HEK293 (cell line): Measurements from ENCODE around the gene DCAF8.
A peak's percentile ranks its signal among the peaks of the same experiment; 100 is the strongest.
"Not testable (repeated sequence)": the region's sequence is repeated elsewhere in the genome, so short reads cannot be mapped to it uniquely, and the experiment has no call there.

ENCODE experiments used
- CTCF ChIA-PET: fragments of 350-600 bp; formaldehyde crosslinking; extraction: SDS; loops from one replicate; lab custom pipeline; 2021; ENCODE audit warnings: antibody characterized with exemption; lab: Yijun Ruan, JAX
- POLR2A ChIA-PET: fragments of 300-600 bp; formaldehyde crosslinking; extraction: SDS; loops from one replicate; lab custom pipeline; 2020; ENCODE audit warnings: antibody characterized with exemption, inconsistent platforms; lab: Yijun Ruan, JAX
- H3K27ac ChIP-seq: fragments of 200-500 bp; sonication (Bioruptor generic); 2 replicates; pipeline ENCODE4 v1.5.1; 2014; ENCODE audit warnings: low read depth, low read length, control low read depth, inconsistent platforms; ENCODE audit errors: extremely low read depth
- H3K36me3 ChIP-seq, 2 experiments: fragments of 200-500 bp in 1 of 2; sonication (Bioruptor generic) in 1 of 2; 1 replicate in 1 of 2; 2 replicates in 1 of 2; pipeline ENCODE4 v1.5.1; 2014 to 2017; ENCODE audit warnings: inconsistent platforms in 2 of 2, low read length in 2 of 2; ENCODE audit not compliant: control insufficient read depth in 2 of 2, insufficient read depth in 1 of 2
- H3K4me1 ChIP-seq: fragments of 200-500 bp; sonication (Bioruptor generic); 2 replicates; pipeline ENCODE4 v1.5.1; 2014; ENCODE audit warnings: mild to moderate bottlenecking, low read length, inconsistent platforms; ENCODE audit not compliant: control insufficient read depth, insufficient read depth
- H3K4me3 ChIP-seq: 2 replicates; pipeline ENCODE4 v1.5.1; 2011; ENCODE audit warnings: low read depth, mild to moderate bottlenecking, control low read depth, low read length, moderate library complexity
- H3K9me3 ChIP-seq: fragments of 200-500 bp; sonication (Bioruptor generic); 2 replicates; pipeline ENCODE4 v1.5.1; 2014; ENCODE audit warnings: low read depth, low read length, inconsistent platforms; ENCODE audit not compliant: control insufficient read depth, insufficient read depth
- AEBP2 ChIP-seq: fragments of 450-650 bp; formaldehyde crosslinking; IDR thresholded peaks from 2 replicates; pipeline ENCODE4 v1.5.1; 2016; ENCODE audit warnings: missing biosample characterization, missing genetic modification characterization, borderline replicate concordance
- CTCF ChIP-seq: fragments of 450-650 bp; formaldehyde crosslinking; IDR thresholded peaks from 2 replicates; pipeline ENCODE4 v1.5.1; 2016; ENCODE audit warnings: missing biosample characterization, missing genetic modification characterization
- HOXD13 ChIP-seq: sonication (generic); formaldehyde crosslinking; IDR thresholded peaks from 2 replicates; pipeline ENCODE4 v1.8.0; 2022; ENCODE audit warnings: missing genetic modification reagents, borderline replicate concordance
- IKZF3 ChIP-seq: fragments of 450-650 bp; IDR thresholded peaks from 2 replicates; pipeline ENCODE4 v1.5.0; 2018; ENCODE audit warnings: missing biosample characterization, mild to moderate bottlenecking, missing genetic modification characterization, moderate library complexity
- PBX3 ChIP-seq: sonication (generic); formaldehyde crosslinking; IDR thresholded peaks from 2 replicates; pipeline ENCODE4 v1.8.1; 2022; ENCODE audit warnings: mild to moderate bottlenecking, moderate library complexity, missing genetic modification reagents
- YY1 ChIP-seq: fragments of 450-650 bp; formaldehyde crosslinking; IDR thresholded peaks from 2 replicates; pipeline ENCODE4 v1.5.1; 2018; ENCODE audit warnings: missing biosample characterization, missing genetic modification characterization
- ZNF175 ChIP-seq: fragments of 450-650 bp; formaldehyde crosslinking; IDR thresholded peaks from 2 replicates; pipeline ENCODE4 v1.5.1; 2016; ENCODE audit warnings: missing biosample characterization, missing genetic modification characterization
- ZNF2 ChIP-seq: fragments of 450-650 bp; formaldehyde crosslinking; IDR thresholded peaks from 2 replicates; pipeline ENCODE4 v1.5.1; 2016; ENCODE audit warnings: missing biosample characterization, missing genetic modification characterization
- ZNF274 ChIP-seq, 2 experiments: fragments of 200-500 bp in 1 of 2; fragments of 450-650 bp in 1 of 2; sonication (Bioruptor generic) in 1 of 2; formaldehyde crosslinking in 1 of 2; IDR thresholded peaks; 2 replicates each; pipeline versions ENCODE4 v1.5.1 to v1.6.1; 2014 to 2016; ENCODE audit warnings: borderline replicate concordance in 1 of 2, inconsistent platforms in 1 of 2, low read length in 1 of 2, missing biosample characterization in 1 of 2, missing genetic modification characterization in 1 of 2
- ZNF335 ChIP-seq: fragments of 450-650 bp; formaldehyde crosslinking; conservative IDR thresholded peaks from 2 replicates; pipeline ENCODE4 v1.5.1; 2016; ENCODE audit warnings: missing biosample characterization, missing genetic modification characterization
- ZNF341 ChIP-seq: fragments of 450-650 bp; formaldehyde crosslinking; IDR thresholded peaks from 2 replicates; pipeline ENCODE4; 2016; ENCODE audit warnings: low read depth, missing biosample characterization, missing genetic modification characterization
- ZNF398 ChIP-seq: fragments of 450-650 bp; formaldehyde crosslinking; IDR thresholded peaks from 2 replicates; pipeline ENCODE4 v1.5.1; 2017; ENCODE audit warnings: missing biosample characterization, missing genetic modification characterization
- ZNF426 ChIP-seq: fragments of 450-650 bp; formaldehyde crosslinking; IDR thresholded peaks from 2 replicates; pipeline ENCODE4 v1.5.1; 2017; ENCODE audit warnings: missing biosample characterization, missing genetic modification characterization, mild to moderate bottlenecking, inconsistent platforms, moderate library complexity
- ZNF529 ChIP-seq: fragments of 450-650 bp; formaldehyde crosslinking; IDR thresholded peaks from 2 replicates; pipeline ENCODE4 v1.5.1; 2017; ENCODE audit warnings: missing genetic modification characterization, missing biosample characterization; ENCODE audit not compliant: insufficient replicate concordance
- ZNF530 ChIP-seq: fragments of 450-650 bp; formaldehyde crosslinking; IDR thresholded peaks from 2 replicates; pipeline ENCODE4 v1.5.1; 2016; ENCODE audit warnings: low read depth, missing biosample characterization, missing genetic modification characterization
- ZNF548 ChIP-seq: fragments of 450-650 bp; formaldehyde crosslinking; IDR thresholded peaks from 2 replicates; pipeline ENCODE4 v1.5.1; 2016; ENCODE audit warnings: missing biosample characterization, missing genetic modification characterization
- ZNF580 ChIP-seq: fragments of 450-650 bp; formaldehyde crosslinking; IDR thresholded peaks from 2 replicates; pipeline ENCODE4 v1.5.1; 2016; ENCODE audit warnings: missing biosample characterization, missing genetic modification characterization
- ZNF645 ChIP-seq: fragments of 450-650 bp; formaldehyde crosslinking; IDR thresholded peaks from 2 replicates; pipeline ENCODE4; 2016; ENCODE audit warnings: missing biosample characterization, missing genetic modification characterization
- ZNF654 ChIP-seq: fragments of 450-650 bp; formaldehyde crosslinking; IDR thresholded peaks from 2 replicates; pipeline ENCODE4 v1.5.1; 2016; ENCODE audit warnings: low read depth, missing biosample characterization, missing genetic modification characterization
- ZNF830 ChIP-seq: fragments of 450-650 bp; IDR thresholded peaks from 2 replicates; pipeline ENCODE4 v1.5.0; 2018; ENCODE audit warnings: missing biosample characterization, missing genetic modification characterization, low read depth, mild to moderate bottlenecking, moderate library complexity

The DCAF8 gene

GRCh38 chr1:160291248-160292220 is 29.2 kb upstream of the DCAF8 start:
- POLR2A ChIA-PET, result interaction anchor here (0.5 to 2.0 kb wide), 8 partner anchors 29 to 191 kb away, joined by 3 to 10 read pairs (median 3); partner anchors contain the start of gene DCAF8
- no peak for TF ChIP-seq ZNF529 (tag by site-specific recombination)
- no peak for TF ChIP-seq ZNF580 (tag by site-specific recombination)
- TF ChIP-seq ZNF530 (tag by site-specific recombination), result no peak
- TF ChIP-seq ZNF654 (tag by site-specific recombination), result peak; percentile 62
- TF ChIP-seq IKZF3 (tag by site-specific recombination), result no peak
- TF ChIP-seq ZNF2 (tag by site-specific recombination), result peak; percentile 61
- peak; percentile 70 for TF ChIP-seq CTCF (tag by site-specific recombination)
- TF ChIP-seq ZNF548 (tag by site-specific recombination), result no peak
- TF ChIP-seq, all 188 proteins: peak for 3
- Histone ChIP-seq H3K4me3 (no peak overlapping the region), H3K27ac (no peak overlapping the region), H3K36me3 (peaks cover 44 to 79% of the 10 kb centered on the region in 2 experiments), H3K4me1 (no peaks in the 10 kb centered on the region), H3K9me3 (no peaks in the 10 kb centered on the region)
- CTCF ChIA-PET, result interaction anchor here (0.6 to 7.7 kb wide), 72 partner anchors 10 to 413 kb away, joined by 3 to 108 read pairs (median 5); partner anchors contain the start of genes CASQ1, COPA, IGSF8 and KCNJ9

- CTCF ChIA-PET, result interaction anchor here (0.6 to 7.7 kb wide), 13 partner anchors 13 to 1054 kb away, joined by 3 to 108 read pairs (median 4); no protein-coding TSS in a partner anchor
- POLR2A ChIA-PET, H3K27ac ChIP-seq, H3K9me3 ChIP-seq, H3K4me3 ChIP-seq, H3K4me1 ChIP-seq: not testable (repeated sequence)
- peaks cover 22 to 47% of the 10 kb centered on the region in 2 experiments for H3K36me3 ChIP-seq
Measured at GRCh38 chr1:160287769-160288168, 25.4 kb upstream of the DCAF8 start.

GRCh38 chr1:160285506-160285905 is 23.2 kb upstream of the DCAF8 start:
- Histone ChIP-seq H3K27ac (no peak overlapping the region), H3K9me3 (no peaks in the 10 kb centered on the region), H3K36me3 (peaks cover 23 to 47% of the 10 kb centered on the region in 2 experiments), H3K4me1 (no peaks in the 10 kb centered on the region), H3K4me3 (no peak overlapping the region)
- CTCF ChIA-PET, result interaction anchor here (0.6 to 2.4 kb wide), 8 partner anchors 12 to 188 kb away, joined by 3 to 10 read pairs (median 4); no protein-coding TSS in a partner anchor
- POLR2A ChIA-PET, result interaction anchor here (0.7 to 2.1 kb wide), 12 partner anchors 11 to 145 kb away, joined by 3 to 20 read pairs (median 3); partner anchors contain the start of gene DCAF8
- TF ChIP-seq ZNF274 (IDR thresholded peaks at IDR 0.05; ENCODE audit: low read length) (no peak), ZNF274 (tag by site-specific recombination; IDR thresholded peaks at IDR 0.05; ENCODE audit: borderline replicate concordance) (no peak), ZNF335 (tag by site-specific recombination) (no peak), ZNF341 (tag by site-specific recombination) (no peak), YY1 (tag by site-specific recombination) (no peak), ZNF175 (tag by site-specific recombination) (no peak), ZNF645 (tag by site-specific recombination) (no peak), ZNF426 (tag by site-specific recombination) (no peak), PBX3 (CRISPR knock-in tag) (no peak), ZNF398 (tag by site-specific recombination) (no peak), HOXD13 (CRISPR knock-in tag) (no peak), ZNF830 (tag by site-specific recombination) (no peak), AEBP2 (tag by site-specific recombination) (no peak)
